ENCODE measurements around the gene AGAP2.

AGAP2 gene

GRCh38 chr12:57735952-57736740 lies 2.4 kb downstream of the AGAP2 start:
- DNase-seq (ENCODE audit: low read depth) = peak; percentile 31

GRCh38 chr12:57735198-57735855 lies 3.2 kb downstream of the AGAP2 start:
- DNase-seq (ENCODE audit: low read depth) = no peak

GRCh38 chr12:57734591-57734990 lies 4.0 kb downstream of the AGAP2 start:
- DNase-seq (ENCODE audit: low read depth) = no peak

- no peak for DNase-seq (ENCODE audit: low read depth)
These were observed 4.6 kb downstream of the AGAP2 start for GRCh38 chr12:57733928-57734327.

- no peak for DNase-seq (ENCODE audit: low read depth)
These were observed 5.6 kb downstream of the AGAP2 start for GRCh38 chr12:57732726-57733593.

GRCh38 chr12:57732270-57732669 lies 6.3 kb downstream of the AGAP2 start:
- no peak for DNase-seq (ENCODE audit: low read depth)

GRCh38 chr12:57731411-57732080 lies 7.0 kb downstream of the AGAP2 start:
- no peak for DNase-seq (ENCODE audit: low read depth)

GRCh38 chr12:57730336-57731067 lies 8.0 kb downstream of the AGAP2 start:
- DNase-seq (ENCODE audit: low read depth) = no peak

GRCh38 chr12:57729321-57729844 lies 9.2 kb downstream of the AGAP2 start:
- no peak for DNase-seq (ENCODE audit: low read depth)

GRCh38 chr12:57727758-57728395 lies 10.7 kb downstream of the AGAP2 start:
- no peak for DNase-seq (ENCODE audit: low read depth)

GRCh38 chr12:57726884-57727757 lies 11.4 kb downstream of the AGAP2 start:
- DNase-seq (ENCODE audit: low read depth) = peak; percentile 48

GRCh38 chr12:57726151-57726883 lies 12.2 kb downstream of the AGAP2 start:
- peak; percentile 71 for DNase-seq (ENCODE audit: low read depth)

- DNase-seq (ENCODE audit: low read depth) = no peak
These were observed 12.7 kb downstream of the AGAP2 start for GRCh38 chr12:57725851-57726150.

- no peak for DNase-seq (ENCODE audit: low read depth)
These were observed 13.4 kb downstream of the AGAP2 start for GRCh38 chr12:57724936-57725740.

GRCh38 chr12:57724003-57724935 lies 14.3 kb downstream of the AGAP2 start:
- no peak for DNase-seq (ENCODE audit: low read depth)

GRCh38 chr12:57723630-57723962 lies 14.9 kb downstream of the AGAP2 start:
- DNase-seq (ENCODE audit: low read depth) = no peak

All from iris pigment epithelial cell (primary cell).